ENCODE results near the gene LTBR.
A peak's percentile ranks its signal among the peaks of the same experiment; 100 is the strongest.
"Not testable (repeated sequence)": the region's sequence is repeated elsewhere in the genome, so short reads cannot be mapped to it uniquely, and the experiment has no call there.

LTBR gene

DNA sequence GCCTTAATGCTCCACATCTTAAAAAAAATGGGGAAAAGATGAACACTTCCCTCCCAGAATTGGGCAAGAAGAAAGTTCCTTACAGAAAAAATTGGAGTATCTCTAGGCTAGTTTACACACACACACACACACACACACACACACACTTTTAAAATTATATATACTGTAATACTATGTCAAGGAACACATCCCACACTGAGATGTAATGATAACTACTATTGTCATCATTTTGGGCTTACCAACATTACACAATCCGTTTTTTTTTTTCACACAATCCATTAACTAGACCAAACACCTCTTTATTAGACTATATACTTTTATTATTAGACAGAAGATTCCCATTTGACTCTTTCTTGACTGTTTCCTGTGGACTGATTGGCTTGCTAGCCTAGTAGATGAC lies 2.5 kb downstream of the LTBR start:
- no peak for DNase-seq

GRCh38 chr12:6387541-6387940 lies 3.6 kb downstream of the LTBR start:
- no peak for DNase-seq

GRCh38 chr12:6390084-6390799 lies 6.3 kb downstream of the LTBR start:
- DNase-seq, result no peak

- no peak for DNase-seq
Measured at GRCh38 chr12:6391013-6391412, 7.1 kb downstream of the LTBR start.

GRCh38 chr12:6392504-6392903 lies 8.5 kb downstream of the LTBR start:
- no peak for DNase-seq

GRCh38 chr12:6393109-6393508 lies 9.1 kb downstream of the LTBR start:
- DNase-seq, result no peak

DNA sequence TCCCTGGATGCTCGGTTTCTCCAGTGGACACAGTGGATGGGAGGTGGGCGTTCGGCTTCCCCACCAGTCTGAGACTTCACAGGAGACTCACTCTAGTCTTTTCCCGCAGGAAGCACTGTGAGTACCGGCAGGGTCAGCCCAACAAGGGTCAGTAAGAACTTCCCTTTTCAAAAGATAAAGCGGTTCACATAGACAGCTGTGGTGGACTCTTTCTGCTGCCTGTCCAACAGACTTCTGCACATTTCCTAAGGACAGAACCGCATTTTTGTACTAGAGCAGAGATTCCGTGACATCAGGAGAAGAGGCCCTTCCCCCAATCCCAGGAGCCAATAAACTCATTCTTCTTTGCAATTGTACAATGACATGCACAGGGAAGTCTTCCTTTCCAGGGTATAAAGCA lies 10.4 kb downstream of the LTBR start:
- no peak for DNase-seq

DNA sequence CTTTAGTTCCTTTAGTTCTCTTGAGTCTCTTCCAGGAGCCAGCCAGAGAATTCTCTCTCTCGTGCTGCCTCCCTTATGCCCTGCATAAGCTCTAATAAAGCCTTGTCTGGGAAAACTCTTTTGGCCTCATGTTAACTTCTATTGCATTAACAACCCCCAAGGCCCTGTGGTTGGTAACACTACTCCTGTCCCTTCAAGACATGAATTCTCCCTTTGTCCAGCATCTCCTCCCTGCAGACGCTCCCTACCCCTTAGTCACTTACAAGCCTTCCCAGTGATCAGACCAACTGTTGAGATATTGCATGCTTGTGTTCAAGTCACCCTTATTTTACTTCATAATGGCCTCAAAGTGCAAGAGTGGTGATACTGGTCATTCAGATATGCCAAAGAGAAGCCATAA lies 12.1 kb downstream of the LTBR start:
- no peak for DNase-seq

DNA sequence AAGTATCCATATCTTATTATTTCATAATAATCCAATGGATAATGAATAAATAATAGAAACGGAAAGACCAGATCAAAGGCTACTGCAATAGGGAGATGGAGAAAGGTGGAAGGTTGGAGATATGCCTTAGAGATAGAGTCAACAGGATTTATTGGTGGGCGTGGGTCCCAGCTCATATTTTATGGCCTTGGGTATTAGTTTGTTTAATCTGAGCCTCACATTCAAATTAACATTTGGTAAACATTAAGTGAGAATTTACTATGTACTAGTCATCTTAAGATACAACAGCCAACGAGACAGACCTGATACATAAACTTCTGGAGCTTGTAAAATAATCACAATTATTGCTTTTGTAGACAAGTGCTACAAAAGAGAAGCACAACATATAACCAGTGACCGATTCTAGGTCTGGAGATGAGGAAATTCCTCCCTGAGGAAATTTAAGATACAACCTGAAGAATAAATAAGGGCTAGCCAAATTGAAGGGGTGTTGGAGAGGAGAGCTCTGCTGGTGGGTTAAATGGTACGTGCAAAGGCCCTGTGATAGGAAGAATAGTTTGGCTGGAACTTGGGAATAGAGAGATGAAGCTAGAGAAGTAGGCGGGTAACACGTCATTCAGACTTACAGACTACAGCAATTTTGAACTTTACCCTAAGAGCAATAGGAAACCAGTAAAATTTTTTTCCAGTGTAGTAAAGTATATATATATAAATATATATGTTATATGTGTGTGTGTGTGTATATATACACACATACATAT lies 16.1 kb downstream of the LTBR start:
- no peak for DNase-seq

- no peak for DNase-seq
Measured at GRCh38 chr12:6404390-6404789, 20.4 kb downstream of the LTBR start.

- no peak for DNase-seq
Measured at GRCh38 chr12:6405963-6406362, 22.0 kb downstream of the LTBR start.

DNA sequence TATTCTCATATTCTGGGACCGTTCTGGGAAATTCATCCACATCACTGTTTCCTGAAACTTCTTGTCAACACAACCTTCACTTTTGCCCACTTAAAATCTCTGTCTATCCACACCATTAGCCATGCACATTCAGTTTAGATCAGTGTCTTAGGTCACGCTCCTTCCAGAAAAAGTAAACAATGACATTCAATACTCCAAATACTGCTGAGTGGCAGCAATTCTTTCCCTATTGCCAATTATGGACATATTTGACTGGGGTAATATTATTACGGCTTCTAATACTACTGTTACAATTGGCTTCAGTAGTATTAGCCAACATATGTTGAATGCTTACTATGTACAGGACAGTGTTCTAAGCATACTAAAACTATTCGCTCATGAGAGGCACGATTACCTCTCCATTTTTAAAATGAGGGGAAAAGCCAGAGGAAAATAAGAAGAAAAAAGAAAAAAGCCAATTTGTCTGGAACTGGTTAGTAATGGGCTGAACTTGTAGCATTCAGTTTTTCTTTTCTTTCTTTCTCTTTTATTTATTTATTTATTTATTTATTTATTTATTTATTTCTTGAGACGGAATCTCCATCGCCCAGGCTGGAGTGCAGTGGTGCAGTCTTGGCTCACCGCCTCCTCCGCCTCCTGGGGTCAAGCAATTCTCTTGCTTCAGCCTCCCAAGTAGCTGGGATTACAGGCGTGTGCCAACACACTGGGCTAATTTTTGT lies 23.4 kb downstream of the LTBR start:
- DNase-seq, result no peak

GRCh38 chr12:6416596-6416995 lies 32.6 kb downstream of the LTBR start:
- DNase-seq, result no peak

DNA sequence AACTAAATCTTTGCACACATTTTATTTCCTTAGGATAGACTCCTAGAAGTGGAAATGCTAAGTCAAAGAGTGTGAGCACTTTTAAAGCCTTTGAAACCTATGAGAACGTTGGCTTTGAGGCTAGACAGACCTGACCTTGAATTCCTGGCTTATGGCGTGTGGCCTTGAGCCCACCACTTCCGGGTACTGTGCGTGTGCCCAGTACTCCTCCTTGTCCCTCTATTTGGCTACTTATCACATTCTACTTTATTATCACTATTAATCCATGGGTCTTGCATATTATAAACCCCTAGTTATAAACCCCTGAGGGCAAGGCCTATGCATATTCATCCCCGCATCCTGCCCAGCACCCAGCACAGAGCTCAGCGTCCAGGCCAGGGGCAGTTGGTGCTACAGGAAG lies 34.8 kb downstream of the LTBR start:
- no peak for DNase-seq

GRCh38 chr12:6420364-6420763 lies 36.4 kb downstream of the LTBR start:
- DNase-seq, result no peak

DNA sequence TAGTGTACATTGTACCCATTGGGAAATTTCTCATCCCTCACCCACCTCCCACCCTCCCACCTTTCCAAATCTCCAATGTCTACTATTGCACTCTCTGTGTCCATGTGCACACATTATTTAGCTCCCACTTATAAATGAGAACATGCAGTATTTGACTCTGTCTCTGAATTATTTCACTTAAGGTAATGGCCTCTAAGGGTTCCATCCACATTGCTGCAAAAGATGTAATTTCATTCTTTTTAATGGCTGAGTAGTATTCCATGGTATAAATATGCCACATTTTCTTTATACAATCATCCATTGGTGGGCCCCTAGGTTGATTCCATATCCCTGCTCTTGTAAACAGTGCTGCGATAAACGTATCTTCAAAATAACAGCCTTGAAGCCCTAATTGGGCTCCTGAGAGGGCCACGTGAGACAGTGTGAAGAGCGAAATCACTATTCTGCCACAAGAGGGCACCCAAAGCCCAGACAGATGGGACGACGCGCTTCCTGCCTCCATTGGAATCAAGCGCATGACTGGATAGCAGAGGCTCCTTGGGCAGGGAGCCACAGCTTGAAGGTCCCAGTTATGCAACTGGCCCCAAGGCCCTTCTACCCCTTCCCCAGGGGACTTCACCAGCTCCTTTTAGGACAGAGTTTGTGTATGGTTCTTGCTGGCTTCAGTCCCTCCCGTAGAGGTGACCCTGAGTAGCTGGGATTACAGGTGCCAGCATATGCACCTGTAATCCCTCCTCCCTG lies 39.5 kb downstream of the LTBR start:
- peak; percentile 89 for DNase-seq

- DNase-seq, result no peak
Measured at GRCh38 chr12:6424008-6424347, 40.0 kb downstream of the LTBR start.

DNA sequence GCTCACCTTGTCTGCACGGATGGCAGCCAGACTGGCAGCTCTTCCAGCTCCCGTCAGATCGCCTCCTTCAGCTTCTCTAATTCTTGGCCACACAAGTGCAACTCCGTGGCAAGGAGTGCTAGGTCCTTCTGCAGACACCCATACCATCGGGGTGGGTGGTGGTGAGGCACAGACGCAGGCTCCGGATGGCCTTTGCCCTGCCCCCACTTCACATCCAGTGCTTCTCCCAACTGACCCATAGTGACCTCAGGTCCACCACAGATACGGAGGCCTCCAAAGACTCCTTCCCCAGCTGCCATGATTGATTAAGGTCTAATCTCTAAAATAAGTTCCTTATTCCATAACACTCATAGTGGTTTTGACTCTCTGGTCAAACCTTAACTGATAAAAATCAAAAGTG lies 40.9 kb downstream of the LTBR start:
- no peak for DNase-seq

DNA sequence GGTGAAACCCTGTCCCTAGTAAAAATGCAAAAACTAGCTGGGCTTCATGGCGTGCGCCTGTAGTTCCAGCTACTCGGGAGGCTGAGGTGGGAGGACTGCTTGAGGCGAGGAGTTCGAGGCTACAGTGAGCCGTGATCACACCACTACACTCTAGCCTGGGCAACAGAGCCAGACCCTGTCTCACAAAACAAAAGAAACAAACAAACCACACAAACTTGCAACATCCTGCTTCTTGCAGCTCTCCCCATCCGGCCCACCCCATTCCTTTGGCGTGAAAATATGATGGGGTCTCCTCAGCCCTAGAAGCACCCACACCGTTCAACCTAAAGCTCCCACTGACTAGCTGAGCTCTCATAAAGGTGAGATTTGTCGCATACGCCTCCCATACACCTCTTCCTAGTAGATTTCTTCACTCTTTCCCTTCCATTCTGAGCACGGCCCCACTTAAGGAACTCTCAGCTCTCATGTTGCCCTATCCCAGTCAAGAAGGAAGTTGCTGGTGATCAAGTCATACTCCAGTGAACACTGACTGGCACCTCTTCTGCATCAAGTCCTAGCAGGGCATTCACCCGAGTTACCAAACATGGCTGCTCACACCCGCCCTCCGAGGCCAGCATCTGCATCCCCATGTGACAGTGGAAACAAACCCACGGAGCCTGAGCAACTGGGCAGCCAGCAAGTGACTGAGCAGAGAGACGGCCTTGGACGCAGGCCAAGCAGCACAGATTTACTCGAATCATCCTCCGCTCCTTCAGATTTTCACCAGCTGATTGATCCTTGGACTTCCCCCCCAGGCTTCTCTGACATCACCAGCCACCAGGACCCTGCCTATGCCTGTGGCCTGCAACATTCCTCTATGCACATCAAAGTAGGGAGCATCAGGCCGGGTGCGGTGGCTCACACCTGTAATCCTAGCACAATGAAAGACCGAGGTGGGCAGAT lies 41.9 kb downstream of the LTBR start:
- DNase-seq, result peak; percentile 19

- peak; percentile 82 for DNase-seq
Measured at GRCh38 chr12:6426882-6427671, 43.1 kb downstream of the LTBR start.

GRCh38 chr12:6427796-6428195 lies 43.8 kb downstream of the LTBR start:
- not testable (repeated sequence) for DNase-seq

Measured in CD4-positive, alpha-beta T cell treated with Interleukin-21 for 1 hour (primary cell).